ENCODE results near the gene ZCCHC4. TPM values are rescaled to one million over a fixed set of nuclear protein-coding genes. Genes with fewer than 3 reads are reported as not detected.
"Not testable (repeated sequence)": the region's sequence is repeated elsewhere in the genome, so short reads cannot be mapped to it uniquely, and the experiment has no call there.

ZCCHC4 gene
- total RNA-seq, 1 donor = 15.0 TPM

DNA sequence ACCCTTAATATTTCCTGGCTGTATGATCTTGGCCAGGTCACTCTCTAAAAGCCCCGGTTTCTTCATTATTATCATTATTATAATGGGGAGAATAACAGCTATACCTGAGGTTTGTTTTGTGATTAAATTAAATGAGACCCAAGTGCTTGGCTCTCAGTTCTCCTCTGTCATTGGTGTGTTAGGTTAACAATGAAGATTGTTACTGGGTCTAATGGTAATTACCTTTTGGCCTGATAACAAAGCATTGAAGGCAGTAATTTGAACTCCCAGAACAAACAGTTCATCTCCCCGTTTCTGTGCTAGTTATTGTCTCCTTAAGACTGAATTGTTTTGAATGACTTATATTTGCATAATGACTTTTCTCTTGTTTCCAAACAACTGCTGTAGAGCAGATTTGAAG, 57.7 kb downstream of the ZCCHC4 start:
- no peak for DNase-seq (ENCODE audit: low read depth)
- TF ChIP-seq, protein P1, sequence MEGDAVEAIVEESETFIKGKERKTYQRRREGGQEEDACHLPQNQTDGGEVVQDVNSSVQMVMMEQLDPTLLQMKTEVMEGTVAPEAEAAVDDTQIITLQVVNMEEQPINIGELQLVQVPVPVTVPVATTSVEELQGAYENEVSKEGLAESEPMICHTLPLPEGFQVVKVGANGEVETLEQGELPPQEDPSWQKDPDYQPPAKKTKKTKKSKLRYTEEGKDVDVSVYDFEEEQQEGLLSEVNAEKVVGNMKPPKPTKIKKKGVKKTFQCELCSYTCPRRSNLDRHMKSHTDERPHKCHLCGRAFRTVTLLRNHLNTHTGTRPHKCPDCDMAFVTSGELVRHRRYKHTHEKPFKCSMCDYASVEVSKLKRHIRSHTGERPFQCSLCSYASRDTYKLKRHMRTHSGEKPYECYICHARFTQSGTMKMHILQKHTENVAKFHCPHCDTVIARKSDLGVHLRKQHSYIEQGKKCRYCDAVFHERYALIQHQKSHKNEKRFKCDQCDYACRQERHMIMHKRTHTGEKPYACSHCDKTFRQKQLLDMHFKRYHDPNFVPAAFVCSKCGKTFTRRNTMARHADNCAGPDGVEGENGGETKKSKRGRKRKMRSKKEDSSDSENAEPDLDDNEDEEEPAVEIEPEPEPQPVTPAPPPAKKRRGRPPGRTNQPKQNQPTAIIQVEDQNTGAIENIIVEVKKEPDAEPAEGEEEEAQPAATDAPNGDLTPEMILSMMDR (IDR thresholded peaks at IDR 0.05; ENCODE audit: insufficient read depth, low read length) = no peak
- H3K4me3 ChIP-seq (ENCODE audit: low read depth, low read length) = no peak overlapping the region

DNA sequence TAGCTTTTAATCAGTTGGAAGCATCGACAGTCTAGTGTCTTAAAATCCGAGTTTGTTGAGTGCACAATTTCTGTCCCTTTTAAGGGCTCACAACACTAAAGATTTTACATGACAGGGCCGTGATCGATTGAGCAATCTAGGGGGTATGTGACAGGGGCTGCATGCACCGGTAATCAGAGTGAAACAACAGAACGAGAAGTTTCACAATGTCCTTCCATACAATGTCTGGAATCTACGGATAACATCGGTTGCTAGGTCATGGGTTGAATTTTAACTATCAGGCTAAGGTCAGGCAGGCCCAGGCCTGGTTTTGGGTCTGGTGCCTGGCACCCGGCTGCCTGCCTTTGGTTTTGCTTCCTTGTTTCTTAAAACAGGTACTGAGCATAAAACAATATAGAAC, 60.0 kb downstream of the ZCCHC4 start:
- not testable (repeated sequence) for DNase-seq (ENCODE audit: low read depth); H3K4me3 ChIP-seq (ENCODE audit: low read depth, low read length)

DNA sequence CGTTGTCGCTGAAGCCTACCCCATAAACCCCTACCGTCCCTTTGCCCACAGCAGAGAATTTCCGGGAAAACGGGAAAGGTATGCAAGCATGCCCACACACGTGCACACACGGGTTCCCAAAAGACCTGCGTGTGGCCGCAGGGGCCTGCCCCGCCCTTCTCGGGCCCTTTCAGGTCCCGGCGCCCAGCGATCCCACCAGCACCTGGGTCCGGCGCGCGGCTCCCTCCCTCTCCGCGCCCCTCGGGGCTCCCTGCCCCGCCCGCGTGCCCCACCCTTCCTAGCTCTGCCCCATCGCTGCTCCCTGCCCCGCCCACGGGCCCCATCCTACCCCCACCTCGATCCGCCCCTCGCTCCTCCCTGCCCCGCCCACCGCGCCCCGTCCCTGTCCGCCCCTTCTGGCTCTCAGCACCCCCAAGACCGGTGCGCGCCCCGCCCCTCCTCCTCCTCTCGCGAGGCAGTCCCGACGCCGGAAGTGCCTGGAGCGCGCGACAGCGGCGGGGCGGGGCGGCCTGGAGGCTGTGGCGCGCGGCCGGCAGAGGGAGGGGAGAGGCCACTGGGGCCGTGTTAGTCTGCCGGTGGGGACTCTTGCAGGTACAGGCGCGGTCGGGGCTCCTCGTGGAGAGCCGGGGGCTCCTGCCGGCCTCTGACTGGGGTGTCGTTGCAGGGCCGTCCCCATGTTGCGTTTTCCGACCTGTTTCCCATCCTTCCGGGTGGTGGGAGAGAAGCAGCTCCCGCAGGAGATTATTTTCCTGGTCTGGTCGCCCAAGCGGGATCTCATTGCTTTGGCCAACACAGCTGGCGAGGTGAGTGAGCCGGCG, 64.4 kb downstream of the ZCCHC4 start, which contains the start of gene ANAPC4:
Gene ANAPC4 (plus strand): TSS at position 510 of the 818 bp plus-strand sequence. CDS start 165 bp downstream, at position 675.
- TF ChIP-seq, protein P1 (IDR thresholded peaks at IDR 0.05; ENCODE audit: insufficient read depth, low read length) = no peak
- H3K4me3 ChIP-seq (ENCODE audit: low read depth, low read length) = peak within 1 kb of the TSS; percentile 93
- DNase-seq (ENCODE audit: low read depth) = peak; percentile 84

DNA sequence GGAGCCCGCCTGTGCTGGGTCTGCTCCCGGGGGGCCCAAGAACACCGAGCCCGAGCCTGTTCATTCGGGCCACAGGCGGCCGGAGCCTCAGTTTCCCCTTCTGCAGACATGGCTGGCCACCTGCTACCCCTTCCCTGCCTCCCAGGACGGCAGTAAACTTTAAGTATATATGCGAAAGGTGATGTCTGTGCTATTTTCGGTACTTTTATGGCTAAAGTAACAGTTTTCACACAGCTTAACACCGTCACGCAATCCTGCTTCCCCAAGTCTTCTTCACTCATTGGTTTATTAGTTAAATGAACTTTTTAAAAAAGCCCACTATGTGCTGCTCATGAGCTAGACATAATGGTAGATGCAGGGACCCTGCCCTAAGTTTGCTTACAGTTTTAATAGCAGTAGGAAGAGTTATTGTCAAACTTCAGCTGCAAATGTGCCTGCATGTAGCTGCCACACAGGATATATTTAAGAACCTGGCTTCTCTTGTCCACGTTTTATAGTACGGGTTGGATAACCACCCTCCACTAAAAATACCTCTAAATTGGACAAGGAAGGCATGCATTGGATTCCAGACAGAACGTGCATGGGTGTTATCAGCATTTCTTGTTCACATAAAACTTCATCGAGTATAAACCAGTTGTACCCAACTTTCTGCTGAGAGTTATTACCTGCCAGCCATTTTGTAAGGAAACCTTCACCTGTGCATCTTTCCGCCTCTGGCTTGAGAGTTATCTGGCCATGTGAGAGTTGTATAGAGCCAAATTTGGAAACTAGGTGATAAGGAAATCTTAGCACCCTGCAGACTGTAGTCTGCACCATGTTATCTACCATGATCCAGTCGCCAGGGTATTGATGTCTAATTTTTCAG, 65.2 kb downstream of the ZCCHC4 start:
- peak overlapping the region; percentile 93 for H3K4me3 ChIP-seq (ENCODE audit: low read depth, low read length)
- TF ChIP-seq, protein P1 (IDR thresholded peaks at IDR 0.05; ENCODE audit: insufficient read depth, low read length) = no peak
- peak; percentile 16 for DNase-seq (ENCODE audit: low read depth)

DNA sequence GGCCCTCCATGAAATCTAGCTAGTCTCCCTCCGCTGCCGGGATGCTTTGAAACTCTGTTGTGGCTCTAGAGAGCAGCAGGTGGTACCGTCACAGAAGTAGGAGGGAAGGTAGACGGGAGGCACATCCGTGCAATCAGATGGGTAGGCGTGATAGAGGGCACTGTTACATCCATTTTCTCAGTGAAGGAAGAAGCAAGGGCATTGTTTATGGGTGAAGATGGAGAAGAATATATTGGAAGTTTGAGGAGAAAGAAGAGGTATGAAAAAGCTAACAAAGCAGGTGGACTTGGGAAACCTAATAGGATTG, 65.8 kb downstream of the ZCCHC4 start:
- peak overlapping the region; percentile 93 for H3K4me3 ChIP-seq (ENCODE audit: low read depth, low read length)
- TF ChIP-seq, protein P1 (IDR thresholded peaks at IDR 0.05; ENCODE audit: insufficient read depth, low read length) = no peak
- DNase-seq (ENCODE audit: low read depth) = no peak

DNA sequence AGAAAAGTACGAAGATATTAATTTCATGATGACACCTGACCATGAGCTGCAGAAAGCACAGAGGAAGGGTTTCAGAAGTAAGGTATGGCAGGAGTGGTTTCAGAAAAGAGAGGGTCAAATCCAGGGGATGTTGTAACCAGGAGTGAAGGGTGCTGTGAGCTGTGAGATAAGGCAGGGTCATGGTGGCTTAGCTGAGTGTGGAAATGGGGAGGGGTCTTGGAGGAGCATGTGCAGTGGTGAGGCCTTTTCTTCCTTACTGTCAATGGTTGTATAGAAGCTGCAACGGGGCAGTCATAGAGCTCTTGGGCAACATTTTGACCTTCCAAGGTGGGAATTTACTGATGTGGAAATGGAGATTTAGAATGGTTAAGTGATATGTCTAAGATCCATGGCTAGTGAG, 67.0 kb downstream of the ZCCHC4 start:
- TF ChIP-seq, protein P1 (IDR thresholded peaks at IDR 0.05; ENCODE audit: insufficient read depth, low read length) = no peak
- DNase-seq (ENCODE audit: low read depth) = no peak
- no peak overlapping the region for H3K4me3 ChIP-seq (ENCODE audit: low read depth, low read length)

DNA sequence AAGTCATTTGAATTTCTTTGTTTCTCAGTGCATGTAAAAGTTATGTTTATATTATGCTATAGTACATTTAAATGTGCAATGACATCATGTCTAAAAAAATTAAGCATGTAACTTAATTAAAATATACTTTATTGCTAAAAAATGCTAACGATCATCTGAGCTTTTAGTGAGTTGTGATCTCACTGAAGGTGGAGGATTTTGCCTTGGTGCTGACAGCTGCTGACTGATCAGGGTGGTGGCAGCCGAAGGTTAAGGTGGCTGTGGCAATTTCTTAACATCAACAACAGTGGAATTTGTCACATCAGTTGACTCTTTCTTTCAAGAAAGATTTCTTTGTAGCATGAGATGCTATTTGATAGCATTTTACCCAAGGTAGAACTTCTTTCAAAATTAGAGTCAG, 71.1 kb downstream of the ZCCHC4 start:
- no peak for DNase-seq (ENCODE audit: low read depth)
- H3K4me3 ChIP-seq (ENCODE audit: low read depth, low read length) = no peak overlapping the region
- TF ChIP-seq, protein P1 (IDR thresholded peaks at IDR 0.05; ENCODE audit: insufficient read depth, low read length) = no peak

Data from fibroblast of the aortic adventitia (primary cell).